GM13977 (cell line): ENCODE measurements around the gene AMFR.
A peak's percentile ranks its signal among the peaks of the same experiment; 100 is the strongest.

Source experiments
- DNase-seq: peaks from one replicate; pipeline ENCODE4 v3.0.0; 2012; ENCODE audit warnings: low spot score
- CTCF ChIP-seq: IDR thresholded peaks from 2 replicates; pipeline ENCODE4 v1.5.1; 2012; ENCODE audit warnings: mild to moderate bottlenecking, control low read depth; ENCODE audit not compliant: insufficient read depth; ENCODE audit errors: extremely low read depth, missing control alignments
- in situ Hi-C: fragments of 300-500 bp; cut with MboI; formaldehyde crosslinking; loops from one replicate; pipeline ENCODE4 v1.12.0; 2022; ENCODE audit warnings: low sequenced_read_pairs, low pct_unique_long_range_greater_than_20kb, mixed read lengths, inconsistent platforms; ENCODE audit not compliant: unreplicated experiment

Gene AMFR

GRCh38 chr16:56319376-56319775, 106.0 kb downstream of the AMFR start:
- in situ Hi-C loops, result no loop called here
- no peak for DNase-seq
- TF ChIP-seq CTCF, result no peak

GRCh38 chr16:56318827-56319140, 106.6 kb downstream of the AMFR start:
- in situ Hi-C loops, result no loop called here
- TF ChIP-seq CTCF, result no peak
- no peak for DNase-seq

GRCh38 chr16:56317998-56318826, 107.1 kb downstream of the AMFR start:
- peak; percentile 93 for TF ChIP-seq CTCF
- in situ Hi-C loops, result no loop called here
- DNase-seq, result peak; percentile 93

GRCh38 chr16:56316545-56316944, 108.8 kb downstream of the AMFR start:
- DNase-seq, result no peak
- no peak for TF ChIP-seq CTCF
- in situ Hi-C loops, result no loop called here

- in situ Hi-C loops, result no loop called here
- TF ChIP-seq CTCF, result no peak
- no peak for DNase-seq
These were observed 109.4 kb downstream of the AMFR start for GRCh38 chr16:56315955-56316354.

- DNase-seq, result no peak
- TF ChIP-seq CTCF, result no peak
- in situ Hi-C loops, result no loop called here
These were observed 111.0 kb downstream of the AMFR start for GRCh38 chr16:56314244-56314850.
